ENCODE measurements around the gene PLPP4.

Gene PLPP4

GRCh38 chr10:120517196-120517595 is 60.2 kb downstream of the PLPP4 start:
- no peak for DNase-seq (ENCODE audit: low spot score)

DNA sequence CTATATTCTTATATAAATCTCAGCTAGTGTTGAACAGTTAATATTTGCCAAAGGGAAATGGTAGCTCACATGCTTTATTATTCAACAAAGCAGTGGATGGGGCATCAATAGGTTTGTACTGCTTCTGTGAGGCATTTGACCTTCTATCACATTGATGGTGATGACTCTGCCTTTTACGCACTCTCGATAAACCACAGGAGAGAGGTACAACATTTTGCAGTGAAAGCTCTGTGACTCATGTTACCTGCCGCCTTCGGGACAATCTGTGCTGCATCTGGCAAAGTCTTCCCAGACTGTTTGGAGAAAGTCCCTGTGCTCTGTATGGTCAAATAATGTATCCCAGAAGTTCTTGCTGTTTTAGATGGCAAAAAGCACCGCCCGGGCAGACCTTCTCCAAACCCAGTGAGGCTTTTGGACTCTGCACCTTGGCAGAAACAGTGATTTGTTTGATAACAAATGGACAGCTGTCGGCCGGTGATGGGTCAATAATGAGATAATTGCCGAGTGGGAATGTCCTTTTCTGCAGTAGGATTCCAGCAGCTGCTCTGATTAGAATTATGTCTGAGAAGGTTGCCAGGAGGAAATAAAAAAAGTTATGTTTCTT is 61.0 kb downstream of the PLPP4 start:
- no peak for DNase-seq (ENCODE audit: low spot score)

DNA sequence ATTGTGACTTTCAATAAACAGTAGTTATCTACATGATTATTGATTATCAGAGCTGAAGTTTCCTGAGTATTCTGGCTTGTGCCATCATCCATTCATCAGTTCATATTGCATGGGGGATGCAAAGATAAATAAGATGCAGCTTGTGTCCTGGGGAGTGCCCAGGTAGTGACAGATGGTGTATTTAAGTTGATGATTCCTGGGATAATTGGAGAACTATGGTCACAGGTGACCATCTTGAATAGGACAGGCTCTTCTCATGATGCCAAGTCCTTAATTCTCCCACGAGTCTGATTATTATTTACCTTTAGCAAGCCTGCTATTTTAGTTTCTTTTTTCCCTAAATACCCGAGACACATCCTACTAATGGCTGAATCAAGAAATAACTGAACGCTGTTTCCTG is 64.9 kb downstream of the PLPP4 start:
- DNase-seq (ENCODE audit: low spot score): no peak

GRCh38 chr10:120527691-120528090 is 70.7 kb downstream of the PLPP4 start:
- no peak for DNase-seq (ENCODE audit: low spot score)

- DNase-seq (ENCODE audit: low spot score): no peak
Observed at GRCh38 chr10:120530699-120531098, 73.7 kb downstream of the PLPP4 start.

DNA sequence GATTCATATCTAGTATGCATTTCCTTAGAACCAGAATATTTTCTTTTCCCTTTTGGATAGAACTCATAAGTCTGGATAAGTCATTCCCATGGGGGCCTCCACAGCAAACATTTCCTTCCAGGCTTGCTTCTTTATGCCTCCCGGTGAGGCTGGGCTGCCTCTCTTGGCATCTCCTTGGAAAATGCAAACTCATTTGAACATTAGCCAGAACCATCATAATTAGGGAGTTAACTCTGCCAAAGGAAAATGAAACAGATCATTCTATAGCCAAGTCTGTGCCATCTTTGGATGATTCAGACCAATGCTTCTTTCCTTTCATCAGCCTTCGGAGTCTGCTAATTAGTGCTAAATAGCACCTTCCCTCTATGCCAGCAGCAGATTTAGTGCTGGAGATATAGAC is 81.1 kb downstream of the PLPP4 start:
- DNase-seq (ENCODE audit: low spot score): no peak

GRCh38 chr10:120539076-120539475 is 82.0 kb downstream of the PLPP4 start:
- no peak for DNase-seq (ENCODE audit: low spot score)

GRCh38 chr10:120540486-120540885 is 83.5 kb downstream of the PLPP4 start:
- DNase-seq (ENCODE audit: low spot score): no peak

GRCh38 chr10:120541984-120542383 is 85.0 kb downstream of the PLPP4 start:
- no peak for DNase-seq (ENCODE audit: low spot score)

DNA sequence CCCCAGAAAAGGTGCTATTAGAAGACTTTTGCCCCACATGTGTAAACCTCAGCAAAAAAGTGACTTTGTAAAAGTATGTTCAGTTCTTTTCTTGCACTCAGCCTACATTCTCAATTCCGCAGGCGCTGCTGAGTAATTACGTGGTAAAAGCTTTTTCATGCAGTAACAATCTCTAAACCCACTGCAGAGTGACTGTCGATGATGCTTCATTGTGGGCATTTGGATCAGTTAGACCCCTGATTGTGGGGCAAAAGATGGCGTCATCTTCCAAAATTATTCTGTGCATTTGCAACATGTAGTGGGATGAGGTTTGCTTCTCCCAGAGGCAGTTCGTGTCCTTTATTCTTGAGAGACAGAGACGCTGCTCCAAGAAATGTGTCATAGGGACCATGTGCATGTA is 85.6 kb downstream of the PLPP4 start:
- no peak for DNase-seq (ENCODE audit: low spot score)

DNA sequence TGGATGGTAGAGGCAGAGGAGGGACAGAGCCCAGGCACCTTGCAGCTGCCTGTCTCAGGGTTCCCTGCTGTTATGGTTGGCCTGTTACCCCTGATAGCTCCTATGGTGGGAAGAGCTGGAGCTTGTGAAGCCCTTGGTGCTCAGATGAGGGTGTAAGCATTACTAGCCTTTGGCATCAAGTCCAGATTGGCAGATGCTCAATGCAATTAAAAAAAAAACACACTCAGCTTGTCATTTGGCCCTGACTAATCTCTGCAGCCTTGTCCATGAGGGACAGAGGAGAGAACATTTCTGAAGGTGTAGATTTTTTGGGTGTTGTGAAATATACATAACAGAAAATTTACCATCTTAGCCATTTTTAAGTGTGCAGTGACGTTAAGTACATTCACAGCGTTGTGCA is 86.3 kb downstream of the PLPP4 start:
- no peak for DNase-seq (ENCODE audit: low spot score)

DNA sequence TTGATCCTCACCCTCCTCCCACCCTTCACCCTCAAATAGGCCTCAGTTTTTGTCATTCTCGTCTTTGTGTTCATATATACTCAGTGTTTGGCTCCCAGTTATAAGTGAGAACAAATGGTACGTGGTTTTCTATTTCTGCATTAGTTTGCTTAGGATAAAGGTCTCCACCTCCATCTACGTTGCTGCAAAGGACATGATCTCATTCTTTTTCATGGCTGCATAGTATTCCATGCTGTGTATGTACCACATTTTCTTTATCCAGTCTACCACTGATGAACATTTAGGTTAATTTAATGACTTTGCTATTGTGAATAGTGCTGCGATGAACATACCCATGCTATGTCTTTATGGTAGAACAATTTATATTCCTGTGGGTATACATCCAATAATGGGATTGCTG is 91.2 kb downstream of the PLPP4 start:
- no peak for DNase-seq (ENCODE audit: low spot score)

DNA sequence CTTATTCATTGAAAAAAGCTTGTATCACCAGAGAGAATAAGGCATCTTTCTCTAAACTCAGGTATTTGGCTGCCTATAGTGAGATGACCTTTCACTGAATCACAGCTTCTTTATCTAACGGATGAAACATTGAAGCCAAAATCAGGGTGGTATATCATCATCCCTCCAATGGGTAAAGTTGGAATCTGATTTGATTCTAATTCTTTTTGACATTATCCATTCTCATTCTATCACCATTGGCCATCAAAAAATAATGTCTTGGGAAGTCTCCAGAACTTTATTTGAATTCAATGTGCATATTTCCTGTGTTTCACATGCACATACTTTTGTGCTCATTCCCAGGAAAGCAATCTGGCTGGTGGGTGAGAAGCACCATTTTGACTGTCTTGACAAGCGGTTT is 95.2 kb downstream of the PLPP4 start:
- no peak for DNase-seq (ENCODE audit: low spot score)

- DNase-seq (ENCODE audit: low spot score): no peak
Observed at GRCh38 chr10:120553911-120554310, 96.9 kb downstream of the PLPP4 start.

GRCh38 chr10:120555436-120555835 is 98.4 kb downstream of the PLPP4 start:
- DNase-seq (ENCODE audit: low spot score): no peak

GRCh38 chr10:120555842-120556532 is 99.0 kb downstream of the PLPP4 start:
- DNase-seq (ENCODE audit: low spot score): no peak

DNA sequence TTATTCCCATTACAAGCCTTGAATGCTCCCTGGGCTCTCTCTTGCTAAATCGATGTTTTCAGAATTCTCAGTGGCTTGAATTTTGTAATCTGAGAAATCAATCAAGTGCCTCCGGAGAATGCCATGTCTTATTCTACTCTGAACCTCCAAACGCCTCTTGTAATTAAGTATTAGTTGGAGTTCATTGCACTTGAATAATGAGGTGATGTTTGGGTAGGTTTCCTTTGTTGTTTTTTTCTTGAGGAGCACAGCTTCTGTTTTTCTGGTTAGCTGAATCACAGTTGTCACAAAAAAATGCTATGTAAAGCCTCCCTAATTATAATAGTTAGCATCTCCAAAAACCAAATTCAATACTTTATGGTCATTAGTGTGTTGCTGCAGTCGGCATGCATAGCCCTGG is 100.3 kb downstream of the PLPP4 start:
- DNase-seq (ENCODE audit: low spot score): no peak

GRCh38 chr10:120559800-120560199 is 102.8 kb downstream of the PLPP4 start:
- DNase-seq (ENCODE audit: low spot score): no peak

DNA sequence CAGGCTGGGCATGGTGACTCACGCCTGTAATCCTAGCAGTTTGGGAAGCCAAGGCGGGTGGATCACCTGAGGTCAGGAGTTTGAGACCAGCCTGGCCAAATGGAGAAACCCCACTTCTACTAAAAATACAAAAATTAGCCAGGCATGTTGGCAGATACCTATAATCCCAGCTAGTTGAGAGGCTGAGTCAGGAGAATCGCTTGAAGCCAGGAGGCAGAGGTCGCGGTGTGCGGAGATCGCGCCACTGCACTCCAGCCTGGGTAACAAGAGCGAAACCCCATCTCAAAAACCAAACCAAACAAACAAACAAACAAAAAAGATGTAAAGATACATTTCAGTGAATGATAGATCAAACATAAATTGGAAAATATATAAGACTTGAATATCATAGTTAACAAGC is 105.9 kb downstream of the PLPP4 start:
- DNase-seq (ENCODE audit: low spot score): no peak

- DNase-seq (ENCODE audit: low spot score): no peak
Observed at GRCh38 chr10:120570418-120570817, 113.4 kb downstream of the PLPP4 start.

DNA sequence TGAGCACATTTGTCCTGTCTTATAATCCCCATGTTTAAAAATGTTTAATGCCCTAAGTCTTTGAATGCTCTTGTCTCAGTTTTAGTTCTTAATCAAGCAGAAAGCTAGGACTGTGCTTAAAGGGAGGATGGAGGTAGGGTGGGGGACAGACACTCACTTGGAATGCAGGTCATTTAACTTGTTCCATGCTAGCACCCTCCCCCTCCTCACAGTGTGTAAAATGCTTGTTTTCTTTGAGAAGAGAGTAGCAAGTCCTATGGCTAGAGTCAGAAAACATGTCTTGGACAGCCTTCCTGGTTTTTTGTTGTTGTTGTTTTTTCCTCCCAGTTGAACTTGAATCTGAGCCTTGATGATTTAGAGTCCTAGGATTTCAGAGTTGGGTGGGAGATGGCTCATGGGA is 114.2 kb downstream of the PLPP4 start:
- no peak for DNase-seq (ENCODE audit: low spot score)

DNA sequence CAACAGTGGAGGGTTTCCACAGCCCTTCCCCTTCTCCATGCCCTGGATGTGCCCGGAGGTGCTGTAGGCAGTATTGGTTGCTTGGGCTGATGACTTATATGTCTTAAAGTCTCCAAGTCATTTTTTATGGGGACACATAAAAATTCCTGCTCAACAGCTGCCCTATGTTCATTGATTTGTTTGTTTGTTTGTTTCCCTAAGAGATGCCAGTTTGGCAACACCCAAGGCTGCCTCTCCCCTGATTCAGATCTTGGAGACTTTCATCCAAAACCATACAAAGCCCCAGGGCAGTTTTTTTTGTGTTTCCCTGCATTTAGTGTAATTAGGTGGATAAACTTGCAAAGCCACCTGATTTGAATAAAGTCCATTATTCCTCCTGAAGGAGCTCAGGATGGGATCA is 115.3 kb downstream of the PLPP4 start:
- no peak for DNase-seq (ENCODE audit: low spot score)

DNA sequence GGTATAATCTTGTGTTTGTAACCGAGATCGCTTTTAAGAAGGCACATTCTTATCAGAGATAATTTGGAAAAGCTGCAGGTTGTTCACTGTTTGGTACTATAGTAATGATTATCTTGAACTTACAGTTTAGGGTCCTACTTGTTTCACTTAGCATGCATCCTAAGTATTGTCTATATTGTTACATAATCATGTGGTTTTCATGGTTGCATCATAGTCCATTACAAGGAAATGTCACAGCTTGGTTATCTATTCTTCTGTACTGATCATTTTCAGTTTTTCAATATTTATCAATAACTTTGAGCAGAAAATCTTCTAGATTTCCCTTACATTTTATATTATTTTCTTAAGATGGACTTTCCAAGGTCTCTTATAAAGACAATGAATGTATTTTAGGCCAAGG is 116.3 kb downstream of the PLPP4 start:
- DNase-seq (ENCODE audit: low spot score): no peak

- no peak for DNase-seq (ENCODE audit: low spot score)
Observed at GRCh38 chr10:120574981-120575380, 118.0 kb downstream of the PLPP4 start.

Data from COLO829 (cell line).